ENCODE results near the gene NPAS4.

The NPAS4 gene

GRCh38 chr11:66473167-66473566, 52.3 kb downstream of the NPAS4 start:
- H3K4me2 ChIP-seq (ENCODE audit: low read depth, low read length, poor library complexity, severe bottlenecking), result no peak overlapping the region
- no peaks in the 10 kb centered on the region for H3K79me2 ChIP-seq (ENCODE audit: insufficient read depth, low read length)
- no peak overlapping the region for H2AFZ ChIP-seq (ENCODE audit: low read depth, low read length, severe bottlenecking)
- H3K9ac ChIP-seq (ENCODE audit: low read length), result no peak overlapping the region
- H3K9me2 ChIP-seq (replicated peaks; ENCODE audit: insufficient read depth, low read length), result no peaks in the 10 kb centered on the region
- no peaks in the 10 kb centered on the region for H3K9me3 ChIP-seq (ENCODE audit: insufficient read depth, low read length)
- H4K20me1 ChIP-seq (ENCODE audit: low read depth, low read length), result no peaks in the 10 kb centered on the region
- H3F3A ChIP-seq (ENCODE audit: insufficient read depth), result no peaks in the 10 kb centered on the region
- H3K27me3 ChIP-seq (ENCODE audit: low read length), result no peaks in the 10 kb centered on the region
- no peaks in the 10 kb centered on the region for H3K36me3 ChIP-seq (ENCODE audit: low read length)
- TF ChIP-seq CTCF (IDR thresholded peaks at IDR 0.05; ENCODE audit: insufficient read depth, low read length, poor library complexity, severe bottlenecking) (no peak), EZH2phosphoT487 (conservative IDR thresholded peaks at IDR 0.05; ENCODE audit: low read length) (no peak)
- H3K27ac ChIP-seq (ENCODE audit: low read depth, low read length), result no peak overlapping the region
- H3K4me3 ChIP-seq (ENCODE audit: insufficient read depth, low read length, poor library complexity, severe bottlenecking), result no peak overlapping the region

GRCh38 chr11:66473608-66474515, 53.0 kb downstream of the NPAS4 start:
- no peak overlapping the region for H3K27ac ChIP-seq (ENCODE audit: low read depth, low read length)
- H3K4me2 ChIP-seq (ENCODE audit: low read depth, low read length, poor library complexity, severe bottlenecking), result no peak overlapping the region
- H3K9me3 ChIP-seq (ENCODE audit: insufficient read depth, low read length), result no peaks in the 10 kb centered on the region

GRCh38 chr11:66475349-66476172, 54.7 kb downstream of the NPAS4 start:
- Histone ChIP-seq H3K4me3 (ENCODE audit: insufficient read depth, low read length, poor library complexity, severe bottlenecking) (no peak overlapping the region), H3K9me3 (ENCODE audit: insufficient read depth, low read length) (no peaks in the 10 kb centered on the region), H3K4me2 (ENCODE audit: low read depth, low read length, poor library complexity, severe bottlenecking) (no peak overlapping the region), H2AFZ (ENCODE audit: low read depth, low read length, severe bottlenecking) (no peak overlapping the region), H3K9me2 (replicated peaks; ENCODE audit: insufficient read depth, low read length) (no peaks in the 10 kb centered on the region), H3K9ac (ENCODE audit: low read length) (no peak overlapping the region), H3K27me3 (ENCODE audit: low read length) (no peaks in the 10 kb centered on the region), H4K20me1 (ENCODE audit: low read depth, low read length) (no peaks in the 10 kb centered on the region), H3K79me2 (ENCODE audit: insufficient read depth, low read length) (0 out of 2 replicates have a peak, but pooled peaks cover 4% of the 10 kb centered on the region), H3K27ac (ENCODE audit: low read depth, low read length) (no peak overlapping the region), H3K36me3 (ENCODE audit: low read length) (no peaks in the 10 kb centered on the region), H3F3A (ENCODE audit: insufficient read depth) (no peaks in the 10 kb centered on the region)
- TF ChIP-seq CTCF (IDR thresholded peaks at IDR 0.05; ENCODE audit: insufficient read depth, low read length, poor library complexity, severe bottlenecking), result no peak
- TF ChIP-seq EZH2phosphoT487 (conservative IDR thresholded peaks at IDR 0.05; ENCODE audit: low read length), result no peak

More at GRCh38 chr11:66473608-66474515, 53.0 kb downstream of the NPAS4 start:
- Histone ChIP-seq H2AFZ (ENCODE audit: low read depth, low read length, severe bottlenecking) (no peak overlapping the region), H3K36me3 (ENCODE audit: low read length) (no peaks in the 10 kb centered on the region), H3K4me3 (ENCODE audit: insufficient read depth, low read length, poor library complexity, severe bottlenecking) (no peak overlapping the region), H4K20me1 (ENCODE audit: low read depth, low read length) (no peaks in the 10 kb centered on the region), H3K27me3 (ENCODE audit: low read length) (no peaks in the 10 kb centered on the region), H3F3A (ENCODE audit: insufficient read depth) (no peaks in the 10 kb centered on the region), H3K9ac (ENCODE audit: low read length) (no peak overlapping the region), H3K79me2 (ENCODE audit: insufficient read depth, low read length) (no peaks in the 10 kb centered on the region), H3K9me2 (replicated peaks; ENCODE audit: insufficient read depth, low read length) (no peaks in the 10 kb centered on the region)
- TF ChIP-seq CTCF (IDR thresholded peaks at IDR 0.05; ENCODE audit: insufficient read depth, low read length, poor library complexity, severe bottlenecking) (no peak), EZH2phosphoT487 (conservative IDR thresholded peaks at IDR 0.05; ENCODE audit: low read length) (no peak)
